Measurements from ENCODE around the gene RCBTB1. TPM values are rescaled to one million over a fixed set of nuclear protein-coding genes. Genes with fewer than 3 reads are reported as not detected.

RCBTB1 gene
- total RNA-seq, 1 experiment from 2014 or later, result 26.1 TPM

- no peaks in the 10 kb centered on the region for H3K36me3 Mint-ChIP-seq (ENCODE audit: insufficient read depth in 1 of 3, low read depth in 3 of 3)
- Histone ChIP-seq H3K9ac (ENCODE audit: extremely low read depth, insufficient read length, low read length) (no peak overlapping the region), H3K14ac (ENCODE audit: insufficient read depth, low read length) (no peak overlapping the region), H3K9me3 (ENCODE audit: control insufficient read depth, low read depth, low read length) (no peaks in the 10 kb centered on the region), H2AFZ (ENCODE audit: low read length) (no peak overlapping the region), H3K18ac (ENCODE audit: insufficient read length, low read depth, low read length) (no peak overlapping the region), H3K4me2 (ENCODE audit: insufficient read depth, insufficient read length, low read length) (no peak overlapping the region), H4K91ac (ENCODE audit: insufficient read length, low read depth, low read length) (no peak overlapping the region), H3K79me1 (ENCODE audit: insufficient read depth, low read depth, low read length, poor library complexity, severe bottlenecking) (no peaks in the 10 kb centered on the region), H3K23ac (ENCODE audit: insufficient read length, low read depth, low read length) (no peak overlapping the region), H2BK5ac (ENCODE audit: insufficient read length, low read length) (no peak overlapping the region), H2BK12ac (ENCODE audit: insufficient read length, low read depth, low read length) (no peak overlapping the region), H4K20me1 (ENCODE audit: control insufficient read depth, insufficient read depth, insufficient read length) (no peaks in the 10 kb centered on the region), H3K79me2 (ENCODE audit: insufficient read depth, low read length) (no peaks in the 10 kb centered on the region), H3K27ac (ENCODE audit: insufficient read length, low read depth, low read length) (no peak overlapping the region), H3K23me2 (ENCODE audit: insufficient read length, low read depth, low read length, poor library complexity, severe bottlenecking) (no peaks in the 10 kb centered on the region), H2AK5ac (ENCODE audit: insufficient read length, low read length) (no peak overlapping the region), H4K5ac (ENCODE audit: insufficient read length, low read depth, low read length) (no peak overlapping the region), H3K56ac (ENCODE audit: insufficient read length, low read depth, low read length) (no peak overlapping the region), H3K27me3 (ENCODE audit: insufficient read depth, low read length) (no peaks in the 10 kb centered on the region), H2BK15ac (ENCODE audit: low read depth, low read length) (no peak overlapping the region), H2BK120ac (ENCODE audit: low read depth, low read length, poor library complexity, severe bottlenecking) (no peak overlapping the region), H4K8ac (replicated peaks; ENCODE audit: insufficient read length, low read depth, low read length) (no peak overlapping the region), H3K4ac (ENCODE audit: low read depth, low read length) (no peak overlapping the region), H3K4me1 (ENCODE audit: insufficient read depth, low read length) (peaks cover 2% of the 10 kb centered on the region), H2BK20ac (ENCODE audit: low read depth, low read length, poor library complexity, severe bottlenecking) (no peak overlapping the region), H3T11ph (ENCODE audit: low read length) (no peak overlapping the region)
- peaks cover 2% of the 10 kb centered on the region for H3K27me3 Mint-ChIP-seq (ENCODE audit: low read depth)
- H3K27ac Mint-ChIP-seq, result no peak overlapping the region
- peaks cover 10 to 28% of the 10 kb centered on the region in 2 experiments for H3K4me1 Mint-ChIP-seq
- no peak for TF ChIP-seq CTCF (conservative IDR thresholded peaks at IDR 0.05)
- WGBS (ENCODE audit: extremely low coverage, insufficient read length, low lambda C conversion rate), result no CpG with 5 or more reads among the region's 4 CpGs
- no peak for DNase-seq
- H3K4me3 Mint-ChIP-seq, result no peak overlapping the region
- no peaks in the 10 kb centered on the region for H3K9me3 Mint-ChIP-seq
Measured at GRCh38 chr13:49629947-49630346, 44.6 kb upstream of the RCBTB1 start.

Measured in H9 (cell line).